ENCODE data around the gene ABAT.

The ABAT gene

DNA sequence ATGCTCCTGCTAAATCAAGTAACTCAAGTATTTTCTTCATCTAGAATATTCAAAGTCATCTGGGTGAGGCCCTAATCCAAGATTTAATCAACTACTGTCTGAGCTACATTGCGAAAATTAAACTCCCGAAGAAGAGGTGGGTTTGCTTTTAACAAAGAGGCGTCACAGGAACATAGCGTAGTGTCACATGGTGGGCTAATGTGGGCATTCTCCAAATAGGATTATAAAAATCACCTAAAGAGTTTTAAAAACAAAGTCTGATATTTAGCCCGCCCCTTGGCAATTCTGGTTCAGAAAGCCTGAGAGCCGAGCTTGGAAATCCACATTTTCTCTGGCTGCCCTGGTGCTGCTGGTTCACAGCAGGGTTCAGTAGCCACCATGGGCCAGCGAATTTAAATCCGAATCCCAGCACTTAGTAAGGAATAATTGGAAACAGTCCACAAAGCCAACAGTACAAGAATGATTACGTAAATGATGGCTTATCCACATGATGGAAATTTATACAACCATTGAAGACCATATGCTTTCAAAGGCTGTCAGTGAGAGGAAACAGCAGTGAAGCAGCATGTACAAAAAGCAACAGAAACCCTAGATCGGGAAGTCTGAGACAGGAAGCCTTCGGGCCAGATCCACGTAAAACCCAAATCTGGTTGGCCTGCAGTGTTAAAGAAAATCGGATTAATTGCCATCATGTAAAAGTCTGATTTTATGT, 132.0 kb downstream of the ABAT start:
- TF ChIP-seq, protein P1, sequence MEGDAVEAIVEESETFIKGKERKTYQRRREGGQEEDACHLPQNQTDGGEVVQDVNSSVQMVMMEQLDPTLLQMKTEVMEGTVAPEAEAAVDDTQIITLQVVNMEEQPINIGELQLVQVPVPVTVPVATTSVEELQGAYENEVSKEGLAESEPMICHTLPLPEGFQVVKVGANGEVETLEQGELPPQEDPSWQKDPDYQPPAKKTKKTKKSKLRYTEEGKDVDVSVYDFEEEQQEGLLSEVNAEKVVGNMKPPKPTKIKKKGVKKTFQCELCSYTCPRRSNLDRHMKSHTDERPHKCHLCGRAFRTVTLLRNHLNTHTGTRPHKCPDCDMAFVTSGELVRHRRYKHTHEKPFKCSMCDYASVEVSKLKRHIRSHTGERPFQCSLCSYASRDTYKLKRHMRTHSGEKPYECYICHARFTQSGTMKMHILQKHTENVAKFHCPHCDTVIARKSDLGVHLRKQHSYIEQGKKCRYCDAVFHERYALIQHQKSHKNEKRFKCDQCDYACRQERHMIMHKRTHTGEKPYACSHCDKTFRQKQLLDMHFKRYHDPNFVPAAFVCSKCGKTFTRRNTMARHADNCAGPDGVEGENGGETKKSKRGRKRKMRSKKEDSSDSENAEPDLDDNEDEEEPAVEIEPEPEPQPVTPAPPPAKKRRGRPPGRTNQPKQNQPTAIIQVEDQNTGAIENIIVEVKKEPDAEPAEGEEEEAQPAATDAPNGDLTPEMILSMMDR (conservative IDR thresholded peaks at IDR 0.05; ENCODE audit: low read length): no peak
- peak; percentile 15 for DNase-seq (ENCODE audit: low read depth)
- no peak overlapping the region for H3K4me3 ChIP-seq (ENCODE audit: low read length)

DNA sequence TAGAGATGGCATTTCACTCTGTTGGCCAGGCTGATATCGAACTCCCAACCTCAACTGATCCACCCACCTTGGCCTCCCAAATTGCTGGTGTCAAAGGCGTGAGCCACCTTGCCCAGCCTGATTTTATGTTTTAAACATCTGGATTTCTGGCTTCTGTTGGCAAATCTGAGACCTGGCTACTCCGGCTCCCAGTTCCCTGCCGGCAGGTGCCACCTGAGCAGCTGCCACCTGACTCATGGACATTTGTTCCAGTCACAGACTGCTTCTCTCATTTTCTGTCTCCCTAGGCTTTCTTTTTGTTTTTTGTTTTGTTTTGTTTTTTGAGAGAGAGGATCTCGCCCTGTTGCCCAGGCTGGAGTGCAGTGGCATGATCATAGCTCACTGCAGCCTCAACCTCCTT, 132.8 kb downstream of the ABAT start:
- TF ChIP-seq, protein P1 (conservative IDR thresholded peaks at IDR 0.05; ENCODE audit: low read length): no peak
- no peak overlapping the region for H3K4me3 ChIP-seq (ENCODE audit: low read length)
- no peak for DNase-seq (ENCODE audit: low read depth)

DNA sequence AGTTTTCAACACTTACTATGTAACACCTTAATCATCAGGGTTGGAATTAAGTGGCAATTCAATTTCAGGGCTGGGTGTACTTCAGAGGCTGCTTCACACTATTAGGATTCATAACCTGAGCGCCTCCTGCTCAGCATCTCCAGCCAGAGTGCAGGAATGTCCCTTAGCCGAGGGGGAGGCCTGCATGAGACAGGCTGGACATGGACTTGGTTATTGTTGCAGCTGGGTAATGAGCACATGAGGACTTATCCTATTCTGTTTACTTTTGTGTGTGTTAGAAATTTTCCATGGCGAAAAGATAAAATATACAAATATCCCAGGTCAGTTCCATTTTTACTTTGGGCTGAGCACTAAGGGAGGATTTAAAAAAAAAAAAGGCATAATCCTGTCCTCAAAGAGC, 133.6 kb downstream of the ABAT start:
- DNase-seq (ENCODE audit: low read depth): no peak
- no peak overlapping the region for H3K4me3 ChIP-seq (ENCODE audit: low read length)
- TF ChIP-seq, protein P1 (conservative IDR thresholded peaks at IDR 0.05; ENCODE audit: low read length): no peak

DNA sequence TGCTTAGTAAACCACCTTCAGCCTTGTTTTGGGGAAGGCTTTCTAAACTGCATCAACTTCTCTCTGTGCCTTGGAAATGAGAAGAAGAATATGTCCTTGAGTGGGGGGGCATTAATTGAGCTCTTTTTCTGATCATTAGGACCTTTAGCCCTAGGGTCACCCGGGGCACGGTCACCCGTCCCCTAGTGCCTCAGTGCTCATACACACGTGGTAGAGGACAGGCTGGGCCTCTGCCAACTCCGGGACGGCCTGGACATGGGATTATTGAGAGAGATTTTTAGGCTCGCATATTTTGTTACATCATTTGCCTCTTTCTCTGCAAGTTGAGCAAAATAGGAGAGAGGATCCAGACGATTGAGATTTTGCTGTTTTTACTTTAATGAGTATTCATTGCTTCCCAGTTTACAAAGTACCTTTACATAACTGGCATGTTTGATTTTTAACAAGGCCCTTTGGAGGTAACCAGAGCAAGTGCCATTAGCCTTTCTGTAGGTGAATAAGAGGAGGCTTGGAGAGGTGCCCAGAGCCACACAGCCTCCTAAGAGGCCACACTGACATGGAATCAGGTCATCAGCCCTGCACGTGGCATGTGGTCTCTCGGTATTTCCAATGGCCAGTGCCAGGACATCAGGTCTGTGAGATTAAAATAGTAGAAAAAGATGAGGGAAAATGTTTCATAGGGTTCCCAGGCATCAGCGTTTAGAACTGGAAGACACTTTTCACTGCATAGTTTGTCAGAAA, 134.4 kb downstream of the ABAT start:
- TF ChIP-seq, protein P1 (conservative IDR thresholded peaks at IDR 0.05; ENCODE audit: low read length): no peak
- DNase-seq (ENCODE audit: low read depth): no peak
- H3K4me3 ChIP-seq (ENCODE audit: low read length): no peak overlapping the region

DNA sequence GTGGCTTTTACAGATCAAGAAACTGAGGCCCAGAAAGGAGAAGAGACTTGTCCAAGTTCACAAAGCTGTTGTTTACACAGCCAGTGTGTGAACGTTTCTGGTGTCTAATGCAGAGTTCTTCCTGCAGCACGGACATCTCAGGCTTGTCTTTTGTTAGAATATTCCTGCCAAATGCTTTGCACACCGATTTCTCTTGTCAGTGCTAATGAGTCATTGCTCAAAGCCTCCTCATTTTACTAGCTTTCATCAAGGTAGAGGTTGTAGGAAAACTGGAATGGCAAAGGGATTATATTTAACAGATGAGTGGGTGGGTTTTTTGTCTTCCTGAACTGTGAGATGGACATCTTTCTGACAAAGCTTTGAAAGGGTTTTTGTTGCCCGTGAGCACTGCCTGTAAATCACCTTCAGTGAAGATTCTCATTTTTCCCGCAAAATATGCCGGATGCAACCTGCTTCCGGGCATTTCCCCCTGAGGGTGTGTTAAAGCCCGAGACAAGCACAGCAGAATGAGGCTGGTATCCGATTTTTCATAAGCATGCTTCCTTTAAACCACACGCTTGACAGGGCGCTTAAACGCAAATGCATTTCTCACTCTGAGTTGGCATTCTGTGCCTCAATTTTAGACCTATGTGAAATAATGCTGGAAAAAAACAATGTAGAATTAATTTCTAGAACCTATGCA, 137.9 kb downstream of the ABAT start:
- H3K4me3 ChIP-seq (ENCODE audit: low read length): no peak overlapping the region
- no peak for DNase-seq (ENCODE audit: low read depth)
- TF ChIP-seq, protein P1 (conservative IDR thresholded peaks at IDR 0.05; ENCODE audit: low read length): no peak

DNA sequence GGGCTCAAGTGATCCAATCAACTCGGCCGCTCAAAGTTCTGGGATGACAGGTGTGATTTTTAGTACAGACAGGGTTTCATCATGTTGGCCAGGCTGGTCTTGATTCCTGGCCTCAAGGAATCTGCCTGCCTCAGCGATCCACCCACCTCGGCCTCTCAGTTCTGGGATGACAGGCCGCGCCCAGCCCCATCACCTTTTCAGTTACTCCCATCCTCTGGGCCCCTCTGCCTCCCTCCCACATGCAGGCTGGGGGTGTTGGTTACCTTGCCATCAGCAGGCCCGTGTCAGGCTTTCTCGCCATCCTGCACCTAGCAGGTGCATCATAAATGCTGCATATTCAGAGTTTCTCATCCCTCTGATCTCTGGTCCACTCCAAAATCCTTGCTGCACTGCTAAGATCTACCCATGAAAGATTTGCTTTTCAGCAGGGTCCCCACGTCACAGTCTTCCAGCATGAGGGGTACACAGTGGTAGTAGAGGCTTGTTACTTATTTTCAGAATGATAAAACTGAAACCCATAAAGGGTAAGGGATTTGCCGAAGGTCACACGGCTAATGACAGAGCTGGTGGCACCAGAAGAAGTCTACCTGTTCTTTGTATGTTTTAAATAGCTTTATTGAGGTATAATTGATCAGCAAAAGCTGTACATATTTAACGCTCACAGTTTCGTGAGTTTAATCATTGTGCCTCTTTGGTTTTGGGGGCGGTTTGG, 139.8 kb downstream of the ABAT start:
- TF ChIP-seq, protein P1 (conservative IDR thresholded peaks at IDR 0.05; ENCODE audit: low read length): no peak
- no peak for DNase-seq (ENCODE audit: low read depth)
- H3K4me3 ChIP-seq (ENCODE audit: low read length): no peak overlapping the region

All from AG10803 (cell line).